Mammary epithelial cell (primary cell): ENCODE results near the gene CLEC12A.

Experiments
- CTCF ChIP-seq, 2 donors: IDR thresholded peaks in 1 of 2; conservative IDR thresholded peaks in 1 of 2; 2 replicates each; pipeline ENCODE4 v1.5.1; 2011 to 2012; ENCODE audit warnings: inconsistent platforms in 2 of 2, low read length in 2 of 2, mild to moderate bottlenecking in 2 of 2, control low read depth in 1 of 2, low read depth in 1 of 2; ENCODE audit not compliant: insufficient read depth in 1 of 2; ENCODE audit errors: extremely low read depth in 1 of 2
- EZH2 ChIP-seq: IDR thresholded peaks from 2 replicates; pipeline ENCODE4 v1.6.1; 2012; ENCODE audit warnings: low read length, inconsistent platforms, borderline replicate concordance

GRCh38 chr12:9961901-9962300 is 9.3 kb upstream of the CLEC12A start:
- TF ChIP-seq EZH2, result no peak
- TF ChIP-seq CTCF (conservative IDR thresholded peaks at IDR 0.05 in 1 of 2, IDR thresholded peaks at IDR 0.05 in 1 of 2; ENCODE audit: extremely low read depth in 1 of 2, insufficient read depth in 1 of 2, low read depth in 1 of 2, low read length in 2 of 2), result no peak
